GM12872 (cell line): ENCODE results near the gene PTPN18.

Source experiments
- TF ChIP-seq, protein P1 (sequence below): IDR thresholded peaks from 3 replicates; pipeline ENCODE4 v1.5.1; 2011; ENCODE audit warnings: low read depth, mild to moderate bottlenecking, low read length, moderate library complexity; ENCODE audit not compliant: insufficient read depth

PTPN18 gene

DNA sequence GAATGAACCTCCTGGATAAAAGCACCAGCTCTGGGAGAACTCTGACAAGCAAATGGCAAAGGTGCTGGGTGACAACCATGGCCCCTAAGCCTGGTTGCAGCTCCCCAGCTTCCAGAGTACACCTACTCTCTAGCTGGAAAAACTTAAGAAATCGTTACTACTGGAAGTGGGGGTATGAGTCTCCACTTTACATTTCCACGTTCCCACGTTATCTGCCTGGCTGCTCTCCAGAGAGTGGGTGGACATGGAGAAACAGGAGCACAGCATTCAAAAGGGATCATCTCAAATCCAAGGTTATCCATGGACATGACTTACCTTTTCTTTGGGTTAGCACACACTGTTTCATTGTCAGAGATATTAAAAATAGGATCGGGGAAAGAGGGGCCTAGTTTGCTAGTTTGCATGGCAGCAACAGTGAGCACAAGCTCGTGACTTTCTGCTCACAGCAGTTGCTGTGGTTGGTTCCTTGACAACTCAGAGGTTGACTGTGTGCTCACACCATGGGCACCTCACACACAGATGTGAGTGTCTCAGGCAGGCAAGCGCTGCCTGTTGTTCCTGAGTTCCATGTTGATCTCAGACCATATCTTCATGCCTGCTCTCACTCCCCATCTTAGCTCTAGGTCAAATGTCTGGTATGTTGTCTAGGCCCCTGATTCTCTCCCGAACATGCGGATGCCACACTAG, 32.5 kb downstream of the PTPN18 start:
- TF ChIP-seq, protein P1, sequence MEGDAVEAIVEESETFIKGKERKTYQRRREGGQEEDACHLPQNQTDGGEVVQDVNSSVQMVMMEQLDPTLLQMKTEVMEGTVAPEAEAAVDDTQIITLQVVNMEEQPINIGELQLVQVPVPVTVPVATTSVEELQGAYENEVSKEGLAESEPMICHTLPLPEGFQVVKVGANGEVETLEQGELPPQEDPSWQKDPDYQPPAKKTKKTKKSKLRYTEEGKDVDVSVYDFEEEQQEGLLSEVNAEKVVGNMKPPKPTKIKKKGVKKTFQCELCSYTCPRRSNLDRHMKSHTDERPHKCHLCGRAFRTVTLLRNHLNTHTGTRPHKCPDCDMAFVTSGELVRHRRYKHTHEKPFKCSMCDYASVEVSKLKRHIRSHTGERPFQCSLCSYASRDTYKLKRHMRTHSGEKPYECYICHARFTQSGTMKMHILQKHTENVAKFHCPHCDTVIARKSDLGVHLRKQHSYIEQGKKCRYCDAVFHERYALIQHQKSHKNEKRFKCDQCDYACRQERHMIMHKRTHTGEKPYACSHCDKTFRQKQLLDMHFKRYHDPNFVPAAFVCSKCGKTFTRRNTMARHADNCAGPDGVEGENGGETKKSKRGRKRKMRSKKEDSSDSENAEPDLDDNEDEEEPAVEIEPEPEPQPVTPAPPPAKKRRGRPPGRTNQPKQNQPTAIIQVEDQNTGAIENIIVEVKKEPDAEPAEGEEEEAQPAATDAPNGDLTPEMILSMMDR: no peak

- TF ChIP-seq, protein P1: no peak
Measured at GRCh38 chr2:130389358-130389757, 33.5 kb downstream of the PTPN18 start.

GRCh38 chr2:130389783-130390182, 33.9 kb downstream of the PTPN18 start:
- TF ChIP-seq, protein P1: no peak

- TF ChIP-seq, protein P1: no peak
Measured at GRCh38 chr2:130390460-130391057, 34.7 kb downstream of the PTPN18 start.

DNA sequence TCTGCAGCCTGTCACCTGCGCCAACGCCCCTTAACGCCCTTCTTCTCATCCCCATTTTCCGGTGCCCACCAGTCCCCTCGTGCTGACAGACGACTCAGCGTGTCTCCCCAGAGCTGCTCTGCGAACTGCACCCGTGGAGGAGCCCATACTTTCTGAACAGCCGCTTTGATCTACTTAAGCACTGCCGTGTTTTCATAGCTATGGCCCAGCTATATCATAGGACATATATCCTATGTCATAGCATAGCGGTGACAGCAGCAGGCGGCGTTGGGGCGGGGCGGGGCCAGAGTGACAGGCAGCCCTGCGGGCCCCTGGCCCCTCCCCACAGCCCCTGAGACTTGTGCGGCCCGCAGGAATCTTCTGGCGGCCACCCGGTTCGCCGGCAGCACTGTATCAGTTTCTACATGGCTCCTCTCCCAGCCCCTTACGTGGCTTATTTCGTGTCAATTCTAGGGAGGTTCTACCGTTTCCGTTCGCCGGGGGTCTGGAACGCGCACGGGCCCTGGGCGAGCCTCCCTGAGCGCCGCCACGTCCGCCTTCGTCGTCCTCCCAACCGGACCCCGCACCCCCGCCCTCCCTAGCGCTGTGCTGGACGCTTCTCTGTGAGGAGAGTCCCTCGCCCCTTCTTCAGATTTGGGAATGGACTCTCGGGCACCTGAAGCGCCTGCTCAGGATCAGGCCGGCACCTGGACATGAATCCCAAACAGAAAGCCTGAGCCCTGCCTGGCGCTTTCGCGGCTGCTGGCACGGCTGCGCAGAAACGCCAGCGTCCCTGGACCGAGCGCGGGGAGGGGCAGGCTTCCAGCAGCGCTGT, 35.4 kb downstream of the PTPN18 start:
- TF ChIP-seq, protein P1: no peak

DNA sequence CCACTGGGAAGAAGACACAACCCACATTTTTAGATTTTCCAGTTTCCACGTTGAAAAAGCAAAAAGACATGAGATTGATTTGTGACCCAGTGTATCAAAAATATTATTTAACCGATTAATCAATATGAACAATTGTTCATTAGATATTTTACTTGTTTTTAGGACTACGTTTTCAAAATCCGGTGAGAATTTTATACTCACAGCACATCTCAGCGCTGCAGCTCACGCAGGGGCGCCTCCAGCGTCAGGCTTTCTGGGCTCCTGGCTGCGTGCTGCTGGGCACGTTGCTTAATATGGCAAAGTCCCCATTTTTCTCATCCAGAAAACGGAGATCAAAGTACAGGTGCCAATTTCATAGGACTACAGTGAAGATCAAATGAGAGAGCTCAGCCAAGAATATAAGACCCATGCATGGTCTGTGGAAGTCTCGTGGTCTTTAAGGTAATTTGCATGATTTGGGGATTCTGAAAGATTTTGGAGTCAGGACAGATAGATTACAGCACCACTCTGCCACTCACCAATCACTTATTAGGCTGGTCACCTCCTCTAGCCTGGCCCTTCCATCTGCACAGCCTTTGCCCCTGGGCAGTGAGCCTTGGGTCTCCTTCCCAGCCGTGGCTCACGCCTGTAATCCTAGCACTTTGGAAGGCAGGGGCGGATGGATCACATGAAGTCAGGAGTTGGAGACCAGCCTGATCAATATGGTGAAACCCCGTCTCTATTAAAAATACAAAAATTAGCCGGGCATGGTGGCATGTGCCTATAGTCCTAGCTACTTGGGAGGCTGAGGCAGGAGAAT, 36.2 kb downstream of the PTPN18 start:
- TF ChIP-seq, protein P1: no peak
